Measurements from ENCODE around the gene POU2F3.
A peak's percentile ranks its signal among the peaks of the same experiment; 100 is the strongest.
"Not testable (repeated sequence)": the region's sequence is repeated elsewhere in the genome, so short reads cannot be mapped to it uniquely, and the experiment has no call there.

Gene POU2F3

DNA sequence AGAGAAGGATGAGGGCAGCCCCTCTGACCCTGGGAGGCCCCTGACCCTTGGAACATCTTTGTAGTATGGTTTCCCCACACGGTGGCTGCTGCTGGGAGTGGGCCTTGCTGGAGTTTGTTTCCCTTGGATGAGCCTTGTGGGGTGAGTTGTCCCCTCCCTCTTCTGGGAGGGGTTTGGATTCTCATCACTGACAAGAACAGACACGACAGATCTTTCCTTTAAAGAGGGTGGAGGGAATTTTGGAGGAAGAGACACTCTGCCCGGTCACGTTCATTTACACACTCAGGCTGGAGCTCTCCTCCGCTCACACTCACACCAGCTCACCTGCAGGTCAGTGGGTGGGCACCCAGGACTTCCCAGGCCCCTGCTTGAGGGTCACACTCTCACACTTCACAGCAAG lies 31.7 kb downstream of the POU2F3 start:
- no peak for DNase-seq
- intact Hi-C loops (cut with DNase I): no loop called here

DNA sequence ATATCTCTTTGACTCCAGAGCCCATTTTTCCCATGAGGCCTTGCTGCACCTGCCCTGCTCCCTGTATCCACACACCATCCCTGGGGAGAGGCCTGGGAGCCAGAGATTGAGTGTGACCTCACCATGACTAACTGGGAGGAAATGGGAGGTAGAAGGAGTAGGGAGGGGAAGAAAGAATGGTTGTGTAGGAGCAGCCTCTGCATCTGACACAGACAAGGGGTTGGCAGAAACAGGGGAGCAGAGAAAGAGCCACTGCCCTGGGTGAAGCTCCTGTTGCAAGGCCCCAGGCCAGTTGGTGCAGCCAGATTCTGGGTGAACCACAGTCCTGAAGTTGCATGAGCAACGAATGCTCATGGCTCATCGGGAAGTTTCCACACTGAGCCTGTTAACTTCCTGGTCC lies 32.4 kb downstream of the POU2F3 start:
- intact Hi-C loops (cut with DNase I): no loop called here
- DNase-seq: no peak

DNA sequence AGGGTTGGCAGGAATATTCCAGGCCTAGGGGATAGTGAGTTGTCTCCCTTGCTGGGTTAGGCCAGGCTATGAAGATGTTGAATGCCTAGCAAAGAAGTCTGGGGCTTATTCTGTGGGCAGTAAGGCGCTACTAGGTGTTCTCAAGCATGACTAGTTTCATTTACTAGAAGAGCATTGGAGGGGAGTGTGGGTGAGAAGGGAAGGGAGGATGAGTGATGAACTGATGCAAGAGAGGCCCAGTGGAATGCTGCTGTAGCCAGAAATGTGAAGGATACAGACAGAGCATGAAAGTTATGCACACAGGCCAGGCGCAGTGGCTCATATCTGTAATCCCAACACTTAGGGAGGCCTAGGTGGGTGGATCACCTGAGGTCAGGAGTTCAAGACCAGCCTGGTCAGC lies 33.5 kb downstream of the POU2F3 start:
- intact Hi-C loops (cut with DNase I): no loop called here
- DNase-seq: no peak

DNA sequence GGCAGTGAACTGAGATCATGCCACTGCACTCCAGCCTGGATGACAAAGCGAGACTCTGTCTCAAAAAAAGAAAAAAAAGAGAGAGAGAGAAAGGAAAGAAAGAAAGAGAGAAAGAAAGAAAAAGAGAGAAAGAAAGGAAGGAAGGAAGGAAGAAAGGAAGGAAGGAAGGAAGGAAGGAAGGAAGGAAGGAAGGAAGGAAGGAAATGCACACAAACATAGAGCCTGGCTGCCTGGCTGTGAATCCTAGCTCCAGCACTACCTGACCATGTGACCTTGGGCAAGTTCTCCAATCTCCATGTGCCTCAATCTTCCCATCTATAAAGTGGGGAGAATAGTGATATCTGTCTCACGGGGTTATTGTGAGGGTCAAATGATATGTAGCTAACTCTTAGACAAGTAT lies 34.0 kb downstream of the POU2F3 start:
- DNase-seq; intact Hi-C loops (cut with DNase I): not testable (repeated sequence)

DNA sequence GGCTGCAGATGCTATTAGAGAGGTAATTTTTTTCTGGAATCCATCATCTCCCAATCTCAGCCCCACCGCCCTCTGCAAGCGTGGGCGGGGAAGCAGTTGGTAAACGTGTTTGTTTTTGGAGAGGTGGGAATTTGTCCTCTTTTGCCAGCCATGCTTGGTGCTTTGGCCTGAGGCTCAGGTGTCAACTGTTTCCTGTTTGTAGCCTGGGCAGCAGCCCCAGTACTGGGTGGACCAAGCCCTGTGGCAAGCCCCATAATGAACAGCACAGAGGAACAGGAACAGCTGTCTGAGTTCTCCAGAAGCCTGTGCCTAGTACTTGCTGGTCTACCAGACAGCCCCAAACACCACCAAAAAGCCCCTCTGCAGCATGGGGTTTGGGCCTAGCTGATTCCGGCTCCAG lies 39.6 kb downstream of the POU2F3 start:
- DNase-seq: no peak
- intact Hi-C loops (cut with DNase I): no loop called here

DNA sequence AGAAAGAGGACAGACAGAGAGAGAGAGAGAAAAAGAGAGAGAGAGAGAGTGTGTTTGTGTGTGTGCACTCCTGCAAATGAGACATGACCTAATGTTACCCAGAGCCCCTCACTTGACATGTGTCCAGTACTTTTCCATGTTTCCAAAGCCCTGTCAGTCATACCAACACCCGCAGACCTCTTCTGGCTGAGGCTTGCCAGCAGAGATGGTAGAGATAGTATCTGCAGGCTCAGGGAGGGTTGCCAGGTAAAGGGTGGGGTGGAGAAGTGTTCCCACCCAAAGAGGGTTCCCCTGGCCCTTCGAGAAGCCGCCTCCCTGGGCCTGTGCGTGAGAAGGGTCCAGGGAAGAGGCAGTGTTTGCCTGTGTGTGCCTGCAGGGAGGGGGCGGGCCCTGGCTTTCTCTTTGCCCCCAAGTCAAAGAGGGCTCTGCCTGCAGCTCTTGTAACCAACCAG lies 40.7 kb downstream of the POU2F3 start:
- DNase-seq: no peak
- intact Hi-C loops (cut with DNase I): no loop called here

DNA sequence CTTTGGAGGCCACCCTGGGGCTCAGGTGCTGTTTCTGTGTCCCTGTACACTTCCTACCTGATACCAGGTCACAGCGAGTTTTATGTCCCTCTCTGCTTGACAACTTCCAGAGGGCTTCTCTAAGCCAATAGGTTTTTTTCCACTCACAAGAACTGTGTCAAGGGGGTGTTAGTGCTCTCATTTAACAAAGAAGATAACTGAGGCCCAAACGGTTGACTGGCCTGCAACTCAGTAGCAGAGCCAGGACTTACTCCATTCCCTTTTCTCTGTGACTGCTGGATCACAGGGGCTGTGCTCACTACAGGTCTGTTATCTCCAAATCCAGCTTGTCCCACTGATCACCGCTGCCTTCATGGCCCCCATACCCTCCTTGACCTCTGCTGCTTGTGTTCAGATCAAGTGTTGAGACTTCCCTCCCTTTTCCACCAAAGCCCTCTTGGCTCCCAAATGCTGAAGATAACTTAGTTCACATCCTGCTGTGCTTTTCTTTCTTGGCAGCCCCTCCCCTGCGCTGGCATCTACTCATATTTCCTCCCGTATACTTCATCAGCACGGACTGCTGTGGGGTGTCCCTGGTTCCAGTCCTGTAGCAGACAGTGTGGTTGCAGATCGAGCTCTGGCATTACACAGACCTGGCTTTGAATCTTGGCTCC lies 41.3 kb downstream of the POU2F3 start:
- no peak for DNase-seq

DNA sequence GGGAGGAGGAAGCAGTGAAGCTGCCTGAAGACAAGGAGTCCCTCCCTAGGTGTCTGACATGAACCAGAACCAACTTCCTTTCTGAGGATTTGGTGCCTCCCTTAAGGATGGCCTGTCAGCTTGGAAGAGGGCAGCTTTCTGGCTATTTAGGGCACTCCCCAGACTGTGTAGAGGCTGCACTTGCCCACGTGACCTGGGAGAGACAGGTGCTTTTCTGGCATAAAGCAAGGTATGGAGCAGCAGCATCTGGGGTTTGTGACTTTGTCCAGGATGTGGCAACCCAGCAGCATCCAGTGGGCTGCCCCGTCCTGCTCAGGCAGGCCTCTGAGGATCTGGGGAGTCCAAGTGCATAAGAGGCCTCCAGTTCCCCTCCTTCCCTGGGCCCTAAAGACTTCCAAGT lies 43.2 kb downstream of the POU2F3 start:
- intact Hi-C loops (cut with DNase I): no loop called here
- no peak for DNase-seq

More for the DNA sequence above, 41.3 kb downstream of the POU2F3 start:
- intact Hi-C loops (cut with DNase I): no loop called here

DNA sequence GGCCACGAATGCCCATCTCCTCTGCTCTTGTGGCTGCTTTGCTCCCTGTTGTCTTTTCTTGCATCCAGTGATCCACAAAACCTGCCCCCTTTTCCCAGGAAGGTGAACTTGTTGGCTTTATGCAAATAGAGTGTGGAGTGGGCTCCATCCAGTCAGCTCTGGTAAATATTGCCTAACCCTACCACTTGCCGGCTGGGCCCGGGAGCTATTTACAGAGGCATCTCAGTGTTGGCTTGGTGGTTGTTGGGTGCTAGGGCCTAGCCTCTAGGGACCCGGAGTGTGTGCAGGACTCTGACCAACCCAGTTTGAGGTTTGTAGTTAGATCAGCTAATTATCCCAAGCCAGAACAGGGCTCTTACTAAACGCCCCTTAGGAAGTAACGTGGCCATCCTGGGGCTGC lies 44.3 kb downstream of the POU2F3 start:
- DNase-seq: no peak
- intact Hi-C loops (cut with DNase I): no loop called here

DNA sequence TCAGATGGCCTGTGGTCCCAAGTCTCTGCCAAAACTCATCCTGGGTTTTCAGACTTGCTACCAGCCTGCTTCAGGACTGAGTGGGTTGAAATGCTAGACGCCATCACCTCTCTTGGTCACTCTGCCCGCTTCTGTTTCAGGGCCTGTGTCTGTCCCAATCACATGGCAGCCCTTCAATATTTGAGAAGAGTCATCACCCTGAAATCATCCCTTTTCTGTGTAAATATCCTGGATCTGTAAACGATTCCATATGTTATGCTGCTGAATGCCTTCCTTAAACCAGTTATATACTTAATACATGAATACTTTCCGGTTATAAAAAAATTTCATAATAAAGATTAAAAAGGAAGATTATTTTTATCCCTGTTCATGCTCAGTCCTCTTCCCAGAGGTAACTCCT lies 45.3 kb downstream of the POU2F3 start:
- intact Hi-C loops (cut with DNase I): no loop called here
- DNase-seq: no peak

DNA sequence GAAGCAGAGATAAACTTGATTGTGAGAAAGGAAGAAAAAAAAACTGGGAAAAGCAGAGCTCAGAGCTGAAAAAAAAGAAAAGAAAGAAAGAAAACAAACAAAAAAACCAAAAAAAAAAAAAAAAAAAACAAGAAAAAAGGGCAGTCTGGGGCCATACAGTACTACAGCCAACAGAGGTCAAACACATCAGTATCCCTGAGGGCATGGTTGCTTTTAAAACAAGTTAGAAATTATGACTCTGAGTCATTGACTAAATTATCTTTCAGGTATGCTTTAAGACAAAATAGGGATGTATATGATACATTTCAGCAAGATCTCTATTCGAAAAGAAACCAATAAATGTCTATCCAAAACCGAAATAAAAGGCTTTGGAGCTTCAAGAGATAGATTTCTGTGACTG lies 48.1 kb downstream of the POU2F3 start:
- intact Hi-C loops (cut with DNase I): no loop called here
- no peak for DNase-seq

DNA sequence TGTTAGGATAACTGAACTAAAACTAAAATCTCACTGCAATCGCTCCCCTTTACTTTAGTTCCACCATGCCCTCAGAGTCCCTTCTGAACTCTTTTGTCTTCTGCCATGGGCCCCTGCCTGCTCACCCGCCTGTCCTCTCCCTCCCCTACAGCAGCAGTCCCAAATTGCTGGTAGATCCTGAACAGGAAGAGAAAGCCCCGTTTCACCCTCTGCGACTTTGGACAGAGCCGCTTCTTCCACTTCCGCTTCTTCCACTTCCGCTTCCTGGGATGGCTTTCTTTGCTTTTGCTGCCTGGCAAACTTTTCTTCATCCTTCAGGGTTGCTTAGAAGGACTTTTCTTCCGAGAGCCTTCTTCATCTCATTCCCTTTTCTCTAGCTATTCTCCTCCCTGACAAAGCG lies 49.5 kb downstream of the POU2F3 start:
- DNase-seq: no peak
- intact Hi-C loops (cut with DNase I): no loop called here

DNA sequence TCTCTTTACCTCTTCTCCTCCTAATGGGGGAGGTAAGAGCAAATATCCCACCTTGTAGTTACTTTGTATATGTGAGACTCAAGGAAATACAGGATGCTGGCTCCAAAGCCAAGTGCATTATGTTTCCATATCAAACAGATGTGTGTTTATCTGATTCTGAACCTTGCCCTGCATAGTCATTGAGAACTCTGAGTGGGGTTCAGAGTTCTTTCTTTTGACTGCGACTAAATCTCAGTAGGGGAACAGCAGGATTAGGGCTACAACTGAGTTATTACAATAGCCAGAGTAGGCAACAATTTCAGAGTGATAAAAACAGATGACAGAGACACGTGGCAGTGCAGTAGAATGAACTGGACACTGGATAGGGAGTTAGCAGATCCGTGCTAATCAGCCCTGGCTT lies 51.0 kb downstream of the POU2F3 start:
- DNase-seq: no peak
- intact Hi-C loops (cut with DNase I): no loop called here

DNA sequence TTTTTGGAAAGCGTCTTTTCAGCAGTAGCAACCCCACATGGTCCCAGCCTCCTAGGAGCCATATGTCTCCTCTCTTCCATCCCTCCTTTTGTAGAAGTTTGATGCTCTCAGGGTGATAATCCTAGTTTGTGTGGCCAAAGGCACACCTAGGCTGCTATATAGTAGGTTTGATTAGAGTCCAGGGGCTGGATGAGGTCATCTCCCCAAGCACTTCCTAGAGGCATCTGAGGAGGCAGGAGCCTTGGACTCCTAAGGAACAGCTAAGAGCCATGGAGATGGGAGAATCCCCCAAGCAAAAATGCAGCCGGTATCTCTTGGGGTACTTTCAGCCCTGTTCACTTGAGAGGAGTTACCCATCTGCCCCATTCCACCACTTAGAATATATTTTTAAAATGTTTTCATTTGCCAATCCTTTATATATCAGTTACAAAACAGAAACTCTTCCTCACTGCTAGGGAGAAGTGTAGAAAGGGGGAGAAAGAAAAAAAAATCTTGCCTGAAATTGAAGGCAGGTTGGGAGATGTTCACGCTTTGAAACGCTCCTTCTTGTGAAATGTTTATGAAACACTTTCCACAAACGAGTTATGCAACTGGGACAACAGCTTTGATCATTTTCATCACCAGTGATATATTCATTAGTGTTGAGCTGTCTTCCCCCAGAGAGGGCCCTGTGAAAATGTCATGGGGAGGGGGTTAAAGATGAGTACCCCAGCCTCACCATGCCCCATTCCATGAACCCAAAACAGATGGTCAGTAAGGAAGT lies 53.3 kb downstream of the POU2F3 start:
- intact Hi-C loops (cut with DNase I): no loop called here
- no peak for DNase-seq

DNA sequence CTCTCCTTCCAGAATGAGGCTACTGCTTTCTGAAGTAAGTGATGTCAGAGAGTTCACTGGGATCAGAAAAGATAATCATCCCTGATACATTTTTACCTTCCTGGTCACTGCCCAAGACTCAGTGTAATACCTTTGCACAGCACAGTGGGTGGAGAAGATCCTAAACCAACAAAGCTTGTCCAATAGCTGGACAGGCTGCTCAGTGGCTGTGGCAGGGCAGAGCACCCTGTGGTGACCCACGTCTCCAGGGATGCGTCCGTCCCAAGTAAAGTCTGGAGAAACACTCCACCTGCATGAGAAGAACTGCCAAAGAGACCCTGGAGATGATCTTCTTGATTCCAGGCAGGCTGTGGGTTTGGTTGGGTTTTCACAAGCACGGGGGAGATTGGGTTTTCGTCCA lies 54.2 kb downstream of the POU2F3 start:
- DNase-seq: no peak
- intact Hi-C loops (cut with DNase I): no loop called here

DNA sequence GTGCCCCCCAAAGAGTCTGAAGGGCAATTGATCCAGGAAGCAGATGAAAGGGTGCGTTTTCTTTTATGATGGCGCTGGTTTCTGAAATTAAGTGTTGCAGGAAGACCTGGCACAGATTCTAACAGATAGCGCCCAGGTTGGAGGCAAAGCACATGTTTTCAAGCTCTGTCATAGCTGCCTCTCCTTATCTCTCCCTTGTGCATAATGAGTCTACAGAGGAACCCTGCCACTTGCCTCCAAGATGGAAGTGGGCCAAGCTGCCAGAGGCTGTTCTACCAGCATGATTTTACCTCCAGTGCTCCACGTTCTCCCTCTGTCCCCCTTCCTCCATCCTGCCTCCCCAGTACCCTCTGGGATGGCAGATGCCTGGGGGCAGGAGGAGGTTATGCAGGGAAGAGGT lies 55.2 kb downstream of the POU2F3 start:
- intact Hi-C loops (cut with DNase I): no loop called here
- no peak for DNase-seq

DNA sequence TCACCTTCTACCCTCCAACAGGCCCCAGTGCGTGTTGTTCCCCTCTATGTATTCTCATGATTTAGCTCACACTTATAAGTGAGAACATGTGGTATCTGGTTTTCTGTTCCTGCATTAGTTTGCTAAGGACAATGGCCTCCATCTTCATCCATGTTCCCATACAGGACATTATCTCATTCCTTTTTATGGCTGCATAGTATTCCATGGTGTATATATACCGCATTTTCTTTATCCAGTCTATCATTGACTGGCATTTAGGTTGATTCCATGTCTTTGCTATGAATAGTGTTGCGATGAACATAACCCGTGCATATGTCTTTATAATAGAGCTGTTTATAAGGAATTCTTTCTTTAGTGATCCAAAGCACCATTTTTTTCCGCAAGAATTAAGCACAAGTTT lies 56.6 kb downstream of the POU2F3 start:
- no peak for DNase-seq
- intact Hi-C loops (cut with DNase I): no loop called here

DNA sequence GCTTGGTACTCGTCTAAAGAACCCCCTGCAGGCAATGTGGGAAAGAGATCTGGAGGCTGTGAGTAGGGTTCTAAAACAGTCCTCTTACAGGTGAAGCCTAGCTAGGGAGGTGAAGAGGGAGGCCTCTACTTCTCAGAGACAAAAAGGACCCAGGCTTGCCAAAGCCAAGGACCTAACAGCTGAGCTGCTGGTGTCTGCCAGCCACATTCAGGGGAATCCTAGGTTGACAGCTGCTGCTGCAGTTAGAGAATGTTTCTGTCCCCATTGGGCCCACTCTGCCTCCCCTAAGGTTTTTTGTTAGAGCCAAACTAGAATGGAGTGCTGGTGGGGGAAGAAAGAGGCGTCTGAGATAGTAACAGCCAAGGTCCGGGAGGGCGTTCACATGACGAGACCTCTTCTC lies 58.5 kb downstream of the POU2F3 start:
- DNase-seq: no peak
- intact Hi-C loops (cut with DNase I): no loop called here

DNA sequence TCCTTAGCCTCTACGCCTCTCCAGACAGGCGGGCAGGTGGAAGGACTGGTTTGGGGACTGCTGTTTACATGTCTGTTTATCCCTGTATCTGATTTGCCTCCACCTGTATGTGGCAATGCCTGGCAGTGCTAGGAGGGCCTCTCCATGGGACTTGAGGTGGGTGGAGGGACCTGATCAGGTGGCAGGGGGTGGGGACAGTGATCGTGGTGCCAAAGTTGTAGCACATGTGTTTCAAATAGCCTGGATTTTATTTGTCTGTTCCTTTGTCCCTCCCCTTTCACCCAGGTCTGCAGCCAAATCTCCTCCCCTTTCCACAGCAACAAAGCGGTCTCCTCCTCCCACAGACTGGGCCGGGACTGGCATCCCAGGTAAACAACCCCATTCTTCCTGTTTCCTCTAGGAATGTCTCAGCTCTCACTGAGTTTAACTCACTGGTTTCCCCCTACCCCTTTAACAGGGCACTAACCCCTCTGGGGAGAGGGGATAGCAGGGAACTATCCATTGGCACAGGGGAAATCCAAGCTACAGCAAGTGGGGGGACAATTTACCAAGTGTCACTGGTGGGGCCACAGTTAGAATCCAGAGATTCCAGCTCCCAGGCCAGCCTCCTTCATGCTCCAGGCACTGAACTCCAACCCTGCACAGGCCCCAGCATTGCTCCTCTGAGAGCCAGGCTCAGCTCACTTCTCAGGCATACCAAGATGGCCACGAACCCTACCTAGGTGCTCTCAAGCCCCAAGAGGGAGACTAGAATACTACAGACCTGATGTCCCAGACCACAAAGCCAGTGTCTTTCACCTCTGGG lies 62.3 kb downstream of the POU2F3 start:
- intact Hi-C loops (cut with DNase I): loop anchor here (5.0 kb wide), 1 partner anchor 65 kb away; no protein-coding TSS in a partner anchor
- DNase-seq: no peak

DNA sequence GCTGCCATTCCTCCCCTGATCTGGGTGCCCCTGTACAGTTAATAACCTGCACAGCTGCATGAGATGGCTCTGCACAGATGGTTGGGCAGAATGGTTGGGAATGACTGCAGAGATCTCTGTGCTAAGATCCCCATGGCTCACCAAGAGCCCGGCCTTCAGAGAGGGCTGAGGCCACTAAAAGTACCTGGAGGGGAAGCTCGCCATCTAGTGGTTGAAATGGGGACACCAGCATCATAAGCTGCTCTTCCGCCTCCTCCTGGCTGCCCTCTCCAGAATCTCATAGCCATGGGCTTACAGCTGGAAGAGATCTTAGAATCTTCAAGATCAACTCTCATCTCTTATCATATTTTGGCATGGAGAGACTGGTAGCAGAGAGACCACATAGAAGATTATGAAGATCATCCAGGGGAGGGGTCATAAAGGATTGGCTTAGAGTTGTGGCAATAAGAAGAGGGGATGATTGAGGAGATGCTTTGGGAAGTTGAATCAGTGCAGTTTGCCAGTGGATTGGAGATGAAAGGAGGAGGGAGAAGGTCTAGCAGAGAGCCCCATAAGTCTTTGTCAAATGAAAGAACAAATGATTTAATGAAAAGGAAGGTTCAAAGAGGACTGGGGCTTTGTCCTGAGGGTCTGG lies 63.2 kb downstream of the POU2F3 start:
- intact Hi-C loops (cut with DNase I): loop anchor here (5.0 kb wide), 1 partner anchor 66 kb away; no protein-coding TSS in a partner anchor
- peak in 5 of 10 donors; percentile 30 to 64 (median 58) for DNase-seq

DNA sequence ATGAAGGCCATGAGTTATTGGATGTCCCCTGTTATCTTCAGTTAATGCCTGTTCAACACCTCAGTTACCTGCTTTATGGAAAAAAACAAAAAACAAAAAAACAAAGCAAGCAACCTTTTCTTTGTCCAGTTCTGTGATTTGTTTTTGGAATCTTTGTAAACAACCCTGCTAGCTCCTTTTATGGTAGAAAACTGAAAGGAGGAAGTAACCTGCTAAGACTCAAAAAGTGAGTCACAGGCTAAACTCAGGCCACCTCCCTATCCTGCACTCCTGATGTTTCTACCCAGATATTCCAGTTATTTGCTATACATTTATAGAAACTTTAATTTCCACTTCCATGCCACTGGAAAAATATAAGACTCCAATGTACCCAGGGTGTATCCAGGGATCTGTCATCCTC lies 64.6 kb downstream of the POU2F3 start:
- DNase-seq: no peak
- intact Hi-C loops (cut with DNase I): loop anchor here (5.0 kb wide), 1 partner anchor 67 kb away; no protein-coding TSS in a partner anchor

Data from posterior cingulate gyrus (tissue), 11 donors.